ENCODE results near the gene SLC6A16.
"Not testable (repeated sequence)": the region's sequence is repeated elsewhere in the genome, so short reads cannot be mapped to it uniquely, and the experiment has no call there.

SLC6A16 gene

DNA sequence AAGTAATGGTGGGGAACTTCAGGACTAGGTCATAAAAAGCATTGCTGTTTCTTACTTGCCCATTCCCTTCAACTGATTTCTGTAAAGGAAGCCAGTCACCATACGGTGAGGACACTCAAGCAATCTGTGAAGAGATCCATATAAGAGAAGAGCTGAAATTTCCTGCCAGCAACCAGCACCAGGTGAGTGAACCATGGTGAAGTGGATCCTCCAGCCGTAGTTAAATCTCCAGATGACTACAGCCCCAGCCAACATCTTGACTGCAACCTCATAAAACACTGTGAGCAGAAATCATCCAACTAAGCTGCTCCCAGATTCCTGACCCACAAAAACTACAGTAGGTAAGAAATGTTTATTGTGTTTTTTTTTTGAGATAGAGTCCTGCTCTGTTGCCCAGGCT, 3.8 kb upstream of the SLC6A16 start:
- no peak for DNase-seq

DNA sequence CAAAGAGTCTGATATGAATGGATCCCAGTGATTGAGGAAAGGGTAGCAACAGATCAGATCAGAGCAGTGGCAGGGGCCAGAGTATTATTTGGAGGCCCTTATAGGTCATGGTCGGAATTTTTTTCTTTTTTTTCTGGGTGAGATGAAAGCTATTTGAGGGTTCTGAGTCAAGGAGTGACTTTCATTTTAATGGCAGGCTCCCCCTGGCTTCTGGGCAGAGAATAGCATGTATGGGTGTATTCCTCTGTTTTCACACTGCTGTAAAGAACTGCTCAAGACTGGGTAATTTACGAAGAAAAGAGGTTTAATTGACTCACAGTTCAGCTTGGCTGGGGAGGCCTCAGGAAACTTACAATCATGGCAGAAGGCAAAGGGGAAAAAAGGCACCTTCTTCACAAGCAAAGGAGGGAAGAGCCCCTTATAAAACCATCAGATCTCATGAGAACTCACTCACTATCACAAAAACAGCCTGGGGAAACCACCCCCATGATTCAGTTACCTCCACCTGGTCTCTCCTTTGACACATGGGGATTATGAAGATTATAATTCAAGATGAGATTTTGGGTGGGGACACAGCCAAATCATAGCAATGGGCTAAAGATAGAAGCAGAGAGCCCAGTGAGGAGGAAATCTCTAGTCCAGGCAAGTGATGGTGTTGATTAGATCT, 3.0 kb upstream of the SLC6A16 start:
- DNase-seq, result no peak

DNA sequence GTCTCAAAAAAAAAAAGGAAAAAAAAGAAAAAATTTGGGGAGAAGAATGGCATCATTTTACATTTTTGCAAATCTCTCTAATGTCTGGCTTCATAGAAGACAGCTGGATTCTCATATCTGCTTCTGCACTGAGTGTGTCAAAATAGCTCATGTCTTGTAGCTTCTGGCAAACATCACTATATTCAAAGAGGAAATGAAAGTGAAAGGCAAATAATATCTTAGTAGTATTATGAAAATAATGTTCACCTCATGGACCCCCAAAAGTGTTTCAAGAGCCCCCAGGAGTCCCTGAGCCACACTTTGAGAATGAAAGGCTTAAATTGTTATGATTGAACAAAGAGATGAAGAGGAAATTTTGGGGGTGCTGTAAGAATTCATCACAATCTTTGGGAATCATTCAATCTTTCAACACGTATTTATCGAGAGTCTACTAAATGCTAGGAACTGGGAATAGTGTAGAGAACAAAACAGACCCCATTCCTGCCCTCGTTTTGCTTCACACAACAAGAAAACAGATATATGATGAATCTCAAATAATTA, 1.2 kb upstream of the SLC6A16 start:
- no peak for DNase-seq

DNA sequence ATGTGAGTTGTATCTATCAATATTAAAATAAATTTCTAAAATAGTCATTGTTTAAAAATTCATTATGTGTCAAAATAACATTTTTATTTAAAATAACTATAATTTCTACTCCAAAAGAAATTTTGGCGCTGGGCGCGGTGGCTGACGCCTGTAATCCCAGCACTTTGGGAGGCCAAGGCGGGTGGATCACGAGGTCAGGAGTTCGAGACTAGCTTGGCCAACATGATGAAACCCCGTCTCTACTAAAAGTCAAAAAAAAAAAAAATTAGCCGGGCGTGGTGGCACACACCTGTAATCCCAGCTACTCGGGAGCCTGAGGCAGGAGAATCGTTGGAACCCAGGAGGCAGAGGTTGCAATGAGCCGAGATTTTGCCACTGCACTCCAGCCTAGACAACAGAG, 765 bp upstream of the SLC6A16 start:
- DNase-seq, result not testable (repeated sequence)

DNA sequence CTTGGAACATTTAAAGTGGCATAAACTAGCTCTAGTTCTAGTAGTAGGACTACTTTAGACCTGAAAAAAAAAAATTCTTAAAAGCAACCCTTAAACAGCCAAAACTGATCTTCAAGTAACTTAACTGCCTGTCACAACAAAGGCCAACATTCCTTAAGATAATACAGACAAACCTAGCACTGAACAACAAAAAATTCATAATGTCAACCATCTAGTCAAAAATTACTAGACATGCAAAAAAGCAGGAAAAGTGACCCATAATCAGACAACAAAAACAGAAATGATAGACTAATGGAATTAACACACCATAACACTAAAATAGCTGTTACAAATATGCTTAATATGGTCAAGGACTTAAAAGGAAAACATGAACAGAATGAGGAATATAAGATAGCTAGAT, 6.7 kb downstream of the SLC6A16 start:
- no peak for DNase-seq

DNA sequence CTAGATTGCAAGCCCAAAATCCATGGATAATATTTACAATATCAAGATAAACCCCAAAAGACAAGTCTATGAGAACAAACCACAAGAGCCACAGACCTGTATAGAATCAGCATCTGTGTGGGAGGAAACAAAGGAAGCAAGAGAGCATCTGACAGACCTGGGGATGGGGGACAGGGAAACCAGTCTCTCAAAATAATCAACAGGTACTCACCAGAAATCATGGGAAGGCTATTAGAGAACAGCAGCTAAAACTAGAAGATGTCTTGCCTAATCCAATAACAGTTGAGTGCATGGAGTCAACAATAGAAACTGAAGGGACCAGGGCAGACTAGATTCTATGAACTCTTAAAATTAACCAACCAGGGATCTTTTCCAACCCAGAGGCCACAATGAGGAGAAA, 8.7 kb downstream of the SLC6A16 start:
- DNase-seq, result no peak

DNA sequence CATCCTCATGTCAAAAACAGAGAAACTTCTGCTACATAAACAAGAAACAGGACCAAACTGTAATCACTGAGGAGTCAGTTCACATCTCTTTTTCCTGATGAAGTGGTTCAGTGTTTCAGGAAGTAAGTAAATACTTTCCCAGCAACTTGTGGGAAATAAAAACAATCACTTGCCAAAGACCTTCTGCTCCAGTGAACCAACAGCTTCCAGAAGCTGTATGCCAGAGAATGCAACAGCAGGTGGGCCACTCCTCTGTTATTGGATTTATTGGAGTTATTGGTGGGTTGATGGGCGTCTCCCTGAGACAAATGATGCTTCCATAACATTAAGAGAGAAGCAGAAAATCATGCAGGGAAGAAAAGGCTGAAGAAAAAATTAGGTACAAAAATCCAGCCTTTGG, 9.9 kb downstream of the SLC6A16 start:
- DNase-seq, result no peak

DNA sequence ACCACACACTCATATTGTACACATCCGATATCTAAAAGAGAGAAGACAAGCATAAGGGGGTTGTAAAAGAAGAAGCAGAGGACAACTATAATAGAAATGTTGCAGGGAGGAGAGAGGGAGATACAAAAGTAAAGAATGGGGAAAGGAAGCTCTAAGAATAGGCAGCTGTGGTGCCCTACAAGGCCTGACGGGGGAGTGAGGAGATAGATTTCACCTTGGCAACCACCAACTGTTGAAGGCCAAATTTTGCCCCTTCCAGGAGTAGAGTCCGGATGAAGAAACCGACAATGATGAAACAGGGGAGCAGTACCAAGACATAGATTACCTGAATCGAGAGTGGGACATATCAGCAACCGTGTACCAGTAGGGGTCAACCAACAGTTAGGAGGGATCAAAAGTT, 15.9 kb downstream of the SLC6A16 start:
- DNase-seq, result no peak

DNA sequence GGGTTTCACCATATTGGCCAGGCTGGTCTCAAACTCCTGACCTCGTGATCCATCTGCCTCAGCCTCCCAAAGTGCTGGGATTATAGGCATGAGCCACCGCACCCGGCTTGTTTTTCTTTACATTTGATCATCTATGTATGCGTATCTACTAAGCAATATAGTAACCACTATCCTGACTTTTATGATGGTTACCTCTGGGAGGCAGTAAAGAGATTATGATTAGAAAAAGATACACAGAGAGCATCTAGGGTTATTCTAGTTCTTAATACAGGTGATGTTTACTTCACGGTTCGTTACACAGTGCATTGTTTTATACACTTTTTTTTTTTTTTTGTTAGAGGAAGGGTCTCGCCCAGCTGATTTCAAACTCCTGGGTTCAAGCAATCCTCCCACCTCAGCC, 18.3 kb downstream of the SLC6A16 start:
- DNase-seq, result not testable (repeated sequence)

DNA sequence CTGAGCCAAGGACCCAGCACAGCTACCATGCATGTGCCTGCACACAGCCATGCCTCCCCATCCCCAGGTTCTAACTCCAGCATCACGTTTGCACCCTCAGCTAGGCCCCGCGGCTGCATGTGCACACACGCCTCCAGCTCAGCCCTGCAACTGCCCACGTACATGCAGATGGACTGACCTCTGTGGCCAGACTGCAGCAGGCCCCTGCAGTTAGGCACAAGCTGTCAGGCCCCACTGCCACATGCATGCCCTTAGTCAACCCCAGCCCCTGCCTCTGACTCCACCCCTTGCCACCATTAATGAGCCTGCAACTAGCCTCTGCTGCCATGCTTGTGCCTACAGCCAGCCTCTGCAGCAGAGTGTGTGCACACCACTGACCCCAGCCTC, 23.1 kb downstream of the SLC6A16 start:
- DNase-seq, result no peak

DNA sequence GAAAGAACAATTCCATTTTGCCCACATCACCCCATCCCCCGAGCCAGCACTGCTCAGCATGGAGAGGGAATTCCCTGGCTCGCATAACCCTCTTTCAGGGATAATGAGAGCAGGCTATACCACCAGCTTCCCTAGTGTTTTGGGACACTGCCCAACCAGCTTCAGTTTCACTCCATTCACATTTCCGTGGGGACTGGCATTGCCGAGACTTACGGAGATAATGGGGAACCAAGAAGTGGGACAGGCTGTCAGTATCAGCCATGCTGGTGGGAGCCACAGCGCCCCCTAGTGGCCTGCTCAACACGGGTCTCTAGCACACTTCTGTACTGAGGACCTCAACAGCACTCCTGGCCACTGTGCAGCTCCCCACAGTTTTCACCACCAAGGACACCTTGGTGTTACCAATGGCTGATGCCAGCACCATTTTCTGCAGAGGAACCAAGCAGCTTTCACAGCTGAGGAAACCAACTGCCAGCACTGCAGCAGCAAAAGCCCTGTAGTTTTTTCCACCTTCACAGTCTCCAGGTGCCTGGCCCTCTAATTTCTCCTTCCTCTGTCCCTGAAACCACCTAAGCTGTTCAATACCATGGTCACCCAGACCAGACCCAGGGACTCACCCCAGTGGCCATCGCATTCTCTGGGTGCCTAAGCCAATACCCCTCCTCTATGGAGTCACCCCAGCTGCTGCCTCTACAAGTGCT, 23.7 kb downstream of the SLC6A16 start:
- DNase-seq, result no peak

DNA sequence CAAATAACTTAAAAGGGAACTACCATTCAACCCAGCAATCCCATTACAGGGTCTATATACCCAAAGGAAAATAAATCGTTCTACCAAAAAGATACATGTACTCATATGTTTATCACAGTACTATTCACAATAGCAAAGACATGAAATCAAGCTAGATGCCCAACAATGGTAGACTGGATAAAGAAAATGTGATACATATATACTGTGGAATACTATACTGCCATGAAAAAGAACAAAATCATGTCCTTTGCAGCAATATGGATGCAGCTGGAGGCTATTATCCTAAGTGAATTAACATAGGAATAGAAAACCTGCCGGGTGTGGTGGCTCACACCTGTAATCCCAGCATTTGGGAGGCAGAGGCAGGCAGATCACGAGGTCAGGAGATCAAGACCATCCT, 26.3 kb downstream of the SLC6A16 start:
- DNase-seq, result not testable (repeated sequence)

DNA sequence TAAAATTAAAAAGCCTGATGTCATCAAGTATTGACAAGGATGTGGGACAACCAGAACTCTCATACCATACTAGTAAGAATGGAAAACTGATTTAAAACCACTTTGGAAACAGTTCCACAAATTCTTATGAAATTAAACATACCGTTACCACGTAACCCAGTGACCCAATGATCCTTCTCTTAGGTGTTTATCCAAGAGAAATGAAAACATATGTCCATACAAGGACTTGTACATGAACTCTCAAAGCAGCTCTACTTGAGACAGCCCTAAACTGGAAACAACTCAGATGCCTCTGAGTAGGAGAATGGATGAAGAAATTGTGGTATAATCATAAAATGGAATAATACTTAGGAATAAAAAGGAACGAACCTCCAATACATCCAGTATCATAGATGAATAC, 27.6 kb downstream of the SLC6A16 start:
- no peak for DNase-seq

DNA sequence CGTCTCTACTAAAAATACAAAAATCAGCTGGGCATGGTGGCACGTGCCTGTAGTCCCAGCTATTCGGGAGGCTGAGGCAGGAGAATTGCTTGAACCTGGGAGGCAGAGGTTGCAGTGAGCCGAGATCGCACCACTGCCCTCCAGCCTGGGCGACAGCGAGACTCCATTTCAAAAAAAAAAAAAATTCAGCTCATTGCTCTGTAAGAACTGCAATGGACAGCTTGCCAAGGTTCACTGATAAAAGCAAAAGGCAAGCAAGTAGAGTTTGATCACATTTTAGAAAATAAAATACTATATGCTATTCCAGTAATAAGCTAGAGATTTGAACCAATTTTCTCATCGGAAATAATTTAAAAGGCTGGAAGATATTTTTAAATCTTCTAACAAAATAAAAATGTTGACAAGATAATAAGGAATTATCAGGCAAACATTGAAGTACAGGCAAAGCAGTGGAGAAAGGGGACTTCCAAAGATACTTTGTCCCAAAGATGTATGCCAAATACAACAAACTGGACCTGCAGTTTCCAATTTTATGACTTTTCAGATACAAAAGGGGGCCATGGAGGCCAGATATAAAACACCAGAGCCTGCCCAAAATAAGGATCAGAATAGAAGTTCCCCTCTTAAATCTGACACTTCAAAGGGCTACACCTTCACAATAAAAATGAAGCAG, 29.6 kb downstream of the SLC6A16 start:
- DNase-seq, result no peak

DNA sequence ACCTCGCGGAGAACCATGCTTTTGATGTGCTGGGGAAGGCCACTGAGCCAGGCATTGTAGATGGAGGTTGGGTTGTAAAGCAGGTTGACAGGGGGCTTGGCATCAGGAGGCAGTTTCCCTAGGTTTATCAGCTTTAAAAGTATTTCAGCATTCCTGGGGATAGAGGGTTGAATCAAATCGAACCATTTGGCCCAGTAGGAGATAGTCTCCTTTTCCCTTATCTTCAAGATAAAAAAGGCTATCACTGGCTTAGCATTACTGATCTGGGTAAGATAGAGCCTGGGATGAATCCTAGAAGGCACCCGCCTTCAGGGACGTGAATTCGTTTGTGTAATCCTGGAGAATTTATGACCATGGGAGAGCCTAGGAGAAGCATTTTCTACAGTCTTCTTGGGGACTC, 30.6 kb downstream of the SLC6A16 start:
- DNase-seq, result no peak

DNA sequence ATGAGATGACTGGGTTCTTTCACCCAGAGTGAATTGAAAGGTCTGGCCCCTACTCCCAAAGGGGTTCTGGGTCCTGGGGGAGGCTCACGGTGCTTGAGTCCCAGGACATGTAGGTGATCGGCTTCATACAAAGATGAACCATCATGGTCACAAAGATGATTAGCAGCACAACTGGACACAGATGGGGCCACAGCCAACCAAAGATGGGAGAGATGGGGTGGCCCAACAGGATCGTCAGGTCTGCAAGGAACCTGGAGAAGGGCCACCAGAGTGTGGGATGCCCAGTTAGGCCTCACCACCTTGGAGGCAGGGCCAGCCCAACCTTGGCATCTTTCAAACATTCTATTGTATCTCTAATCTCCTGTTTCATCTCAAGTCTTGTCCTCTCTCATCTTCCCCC, 34.5 kb downstream of the SLC6A16 start:
- DNase-seq, result no peak

DNA sequence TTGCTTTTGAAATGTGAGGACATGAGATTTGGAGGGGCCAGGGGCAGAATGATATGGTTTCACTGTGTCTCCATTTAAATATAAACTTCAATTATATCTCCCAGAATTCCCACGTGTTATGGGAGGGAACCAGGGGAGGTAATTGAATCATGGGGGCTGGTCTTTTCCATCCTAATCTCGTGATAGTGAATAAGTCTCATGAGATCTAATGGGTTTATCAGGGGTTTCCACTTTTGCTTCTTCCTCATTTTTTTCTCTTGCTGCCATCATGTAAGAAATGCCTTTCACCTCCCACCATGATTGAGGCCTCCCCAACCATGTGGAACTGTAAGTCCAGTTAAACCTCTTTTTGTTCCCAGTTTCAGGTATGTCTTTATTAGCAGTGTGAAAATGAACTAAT, 35.7 kb downstream of the SLC6A16 start:
- not testable (repeated sequence) for DNase-seq

DNA sequence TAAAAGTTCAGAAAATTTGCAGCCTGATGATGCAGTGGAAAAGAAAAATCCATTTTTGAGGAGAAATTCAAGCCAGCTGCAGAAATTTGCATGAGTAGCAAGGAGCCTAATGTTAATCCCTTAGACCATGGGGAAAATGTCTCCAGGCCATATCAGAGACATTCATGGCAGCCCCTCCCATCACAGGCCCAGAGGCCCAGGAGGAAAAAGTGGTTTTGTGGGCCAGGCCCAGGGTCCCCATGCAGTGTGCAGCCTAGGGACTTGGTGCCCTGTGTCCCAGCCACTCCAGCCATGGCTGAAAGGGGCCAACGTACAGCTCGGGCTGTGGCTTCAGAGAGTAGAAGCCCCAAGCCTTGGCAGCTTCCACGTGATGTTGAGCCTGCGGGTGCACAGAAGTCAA, 36.8 kb downstream of the SLC6A16 start:
- DNase-seq, result not testable (repeated sequence)

DNA sequence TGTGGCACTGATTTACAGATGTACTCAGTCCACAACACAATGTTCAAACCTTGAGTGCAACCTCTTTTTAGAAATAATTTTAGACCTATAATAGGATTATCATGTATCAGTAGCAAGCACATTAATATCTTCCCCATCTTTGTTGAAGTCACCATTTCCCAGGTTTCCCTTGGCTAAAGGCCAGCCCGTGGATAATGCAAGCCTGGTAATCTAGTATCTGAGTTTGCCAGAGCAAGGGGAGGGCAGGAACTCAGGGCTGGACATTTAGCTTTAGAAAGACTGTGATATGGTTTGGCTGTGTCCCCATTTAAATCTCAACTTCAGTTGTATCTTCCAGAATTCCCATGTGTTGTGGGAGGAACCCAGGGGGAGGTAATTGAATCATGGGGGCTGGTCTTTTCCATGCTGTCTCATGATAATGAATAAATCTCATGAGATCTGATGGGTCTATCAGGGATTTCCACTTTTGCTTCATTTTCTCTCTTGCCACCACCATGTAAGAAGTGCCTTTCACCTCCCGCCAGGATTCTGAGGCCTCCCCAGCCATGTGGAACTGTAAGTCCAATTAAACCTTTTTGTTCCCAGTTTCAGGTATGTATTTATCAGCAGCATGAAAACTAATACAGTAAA, 37.7 kb downstream of the SLC6A16 start:
- no peak for DNase-seq

DNA sequence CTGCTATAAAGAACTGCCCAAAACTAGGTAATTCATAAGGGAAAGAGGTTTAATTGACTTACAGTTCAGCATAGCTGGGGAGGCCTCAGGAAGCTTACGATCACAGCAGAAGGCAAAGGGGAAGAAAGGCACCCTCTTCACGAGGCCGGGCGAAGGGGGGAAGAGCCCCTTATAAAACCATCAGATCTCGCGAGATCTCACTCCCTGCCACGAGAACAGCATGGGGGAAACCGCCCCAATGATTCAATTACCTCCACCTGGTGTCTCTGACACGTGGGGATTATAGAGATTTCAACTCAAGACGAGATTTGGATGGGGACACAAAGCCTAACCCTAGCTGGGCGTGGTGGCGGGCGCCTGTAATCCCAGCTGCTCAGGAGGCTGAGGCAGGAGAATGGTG, 42.8 kb downstream of the SLC6A16 start:
- no peak for DNase-seq

DNA sequence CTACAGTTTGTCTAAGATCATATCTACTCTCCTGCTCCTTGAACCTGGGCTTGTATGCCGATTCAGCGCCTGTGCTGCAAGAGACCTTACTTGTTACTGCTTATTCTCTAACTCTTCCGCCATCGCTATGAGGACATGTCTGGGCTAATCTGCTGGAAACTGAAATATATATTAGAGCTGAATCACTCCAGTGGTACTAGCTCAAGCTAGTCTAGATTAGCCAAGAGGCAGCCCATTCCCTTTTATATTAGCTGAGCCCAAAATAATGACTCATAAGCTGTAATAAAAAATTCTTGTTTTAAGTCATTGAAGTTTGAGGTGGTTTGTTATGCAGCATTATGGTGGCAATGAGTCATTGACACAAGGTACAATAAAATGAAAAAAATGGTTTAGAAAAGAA, 52.8 kb downstream of the SLC6A16 start:
- DNase-seq, result no peak

DNA sequence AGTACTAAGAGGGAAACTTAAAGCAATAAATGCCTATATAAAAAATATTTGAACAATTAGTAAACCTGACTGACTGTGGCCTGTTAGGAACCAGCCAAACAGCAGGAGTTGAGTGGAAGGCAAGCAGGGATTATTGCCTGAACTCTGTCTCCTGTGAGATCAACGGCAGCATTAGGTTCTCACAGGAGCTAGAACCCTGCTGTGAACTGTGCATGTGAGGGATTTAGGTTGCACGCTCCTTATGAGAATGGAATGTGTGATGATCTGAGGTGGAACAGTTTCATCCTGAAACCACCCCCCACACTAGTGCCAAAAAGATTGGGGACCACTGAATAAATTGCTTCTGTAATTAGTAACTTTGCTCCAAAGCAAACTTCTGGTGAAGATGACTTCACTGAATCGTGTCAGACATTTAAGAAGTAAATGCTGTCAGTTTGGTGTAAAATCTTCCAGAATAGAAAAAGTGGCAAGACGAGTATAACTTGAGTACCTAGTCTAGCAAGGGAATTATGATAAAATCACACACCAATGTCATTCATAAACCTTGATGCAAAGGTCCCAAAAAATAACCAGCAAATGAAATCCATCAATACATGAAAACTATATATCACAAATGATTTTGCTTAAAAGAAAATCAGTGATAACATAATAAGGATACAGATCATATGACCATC, 53.8 kb downstream of the SLC6A16 start:
- DNase-seq, result no peak

DNA sequence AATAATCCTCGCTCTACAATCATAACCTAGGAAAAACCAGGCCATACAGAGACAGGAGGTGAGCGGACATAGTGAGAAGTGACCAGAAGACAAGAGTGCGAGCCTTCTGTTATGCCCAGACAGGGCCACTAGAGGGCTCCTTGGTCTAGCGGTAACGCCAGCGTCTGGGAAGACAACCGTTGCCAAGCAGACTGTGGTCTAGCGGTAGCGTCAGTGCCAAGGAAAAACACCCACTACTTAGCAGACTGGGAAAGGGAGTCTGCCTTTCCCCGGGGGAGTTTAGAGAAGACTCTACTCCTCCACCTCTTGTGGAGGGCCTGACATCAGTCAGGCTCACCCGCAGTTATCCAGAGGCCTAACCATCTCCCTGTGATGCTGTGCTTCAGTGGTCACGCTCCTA, 58.6 kb downstream of the SLC6A16 start:
- DNase-seq, result peak; percentile 62

All from T1000 (cell line).